GM12878 (cell line): ENCODE data around the gene NCS1. TPM values are rescaled to one million over a fixed set of nuclear protein-coding genes. Genes with fewer than 3 reads are reported as not detected.

Source experiments
- ATAC-seq: fragments of 200-7000 bp; cut with Tn5 transposase; 3 replicates; pipeline ENCODE4 v1.9.1; 2020; ENCODE audit warnings: mild to moderate bottlenecking, moderate library complexity
- BruUV-seq: library from RNA; stranded (reverse); fragments of 400-500 nt; replicated peaks from 2 replicates; lab custom pipeline; 2021; lab: Mats Ljungman, UMichigan
- CTCF ChIA-PET: fragments of 300-600 bp; sonication (Branson Sonifier 250); formaldehyde crosslinking; extraction: SDS; loops from one replicate; lab custom pipeline; 2021; ENCODE audit warnings: inconsistent platforms; lab: Yijun Ruan, JAX
- POLR2A ChIA-PET: fragments of 350-600 bp; formaldehyde crosslinking; extraction: SDS; loops from one replicate; lab custom pipeline; 2021; ENCODE audit warnings: inconsistent platforms; lab: Charles Lee
- RAD21 ChIA-PET: fragments of 300-600 bp; sonication (Branson Sonifier 250); formaldehyde crosslinking; loops from one replicate; lab custom pipeline; 2023; ENCODE audit warnings: antibody characterized with exemption; ENCODE audit not compliant: unreplicated experiment; lab: Charles Lee
- SMC1A ChIA-PET: fragments of 300-600 bp; sonication (Branson Sonifier 250); formaldehyde crosslinking; loops from one replicate; lab custom pipeline; 2023; ENCODE audit not compliant: unreplicated experiment, uncharacterized antibody; lab: Charles Lee
- DNase-seq: peaks from one replicate; pipeline ENCODE4 v3.0.0-alpha.2; 2011; ENCODE audit warnings: low read depth, low spot score
- FAIRE-seq: peaks from 3 replicates; lab custom pipeline; 2011; peaks lifted over from hg19 to GRCh38; lab: Jason Lieb, UNC
- H2AFZ ChIP-seq: 2 replicates; pipeline ENCODE4 v1.6.0; 2011; ENCODE audit warnings: low read depth, low read length, control low read depth; ENCODE audit not compliant: control insufficient read depth
- H3K27ac ChIP-seq: 2 replicates; pipeline ENCODE4 v1.5.1; 2011; ENCODE audit warnings: control low read depth; ENCODE audit not compliant: control insufficient read depth, insufficient read depth
- H3K27me3 ChIP-seq, 2 experiments: replicated peaks in 1 of 2; 2 replicates each; pipeline versions ENCODE4 v1.6.0 to v1.6.1; 2011; ENCODE audit warnings: low read length in 1 of 2; ENCODE audit not compliant: control insufficient read depth in 2 of 2, insufficient read depth in 2 of 2
- H3K36me3 ChIP-seq, 2 experiments: 2 replicates each; pipeline ENCODE4 v1.5.1; 2011; ENCODE audit warnings: low read length in 1 of 2; ENCODE audit not compliant: control insufficient read depth in 2 of 2, insufficient read depth in 2 of 2
- H3K4me1 ChIP-seq: 2 replicates; pipeline ENCODE4 v1.6.1; 2011; ENCODE audit warnings: mild to moderate bottlenecking, low read length, moderate library complexity, mixed read lengths; ENCODE audit not compliant: control insufficient read depth, insufficient read depth
- H3K4me2 ChIP-seq: 2 replicates; pipeline ENCODE4 v1.6.0; 2011; ENCODE audit warnings: control low read depth; ENCODE audit not compliant: control insufficient read depth, insufficient read depth
- H3K4me3 ChIP-seq: fragments of 200-600 bp; sonication (generic); 2 replicates; pipeline ENCODE4 v1.5.1; 2016
- H3K79me2 ChIP-seq: 2 replicates; pipeline ENCODE4 v1.6.0; 2011; ENCODE audit warnings: low read length; ENCODE audit not compliant: control insufficient read depth, insufficient read depth
- H3K9ac ChIP-seq: 2 replicates; pipeline ENCODE4 v1.8.0; 2011; ENCODE audit warnings: low read length, control low read depth, mixed read lengths; ENCODE audit not compliant: control insufficient read depth, insufficient read depth
- H3K9me3 ChIP-seq: replicated peaks from 3 replicates; pipeline ENCODE4 v1.5.1; 2011; ENCODE audit warnings: mild to moderate bottlenecking, low read length; ENCODE audit not compliant: control insufficient read depth, insufficient read depth
- H4K20me1 ChIP-seq: 2 replicates; pipeline ENCODE4 v1.6.0; 2011; ENCODE audit not compliant: control insufficient read depth, insufficient read depth
- CBX5 ChIP-seq: sonication (generic); IDR thresholded peaks from 2 replicates; pipeline ENCODE4 v1.6.1; 2016; ENCODE audit warnings: low read depth, moderate library complexity, mild to moderate bottlenecking, inconsistent platforms
- CHD1 ChIP-seq: IDR thresholded peaks from 2 replicates; pipeline ENCODE4 v1.6.1; 2012; ENCODE audit warnings: low read depth, low read length, improper control_type of control experiment
- EED ChIP-seq: sonication (generic); IDR thresholded peaks from 2 replicates; pipeline ENCODE4 v1.6.1; 2016; ENCODE audit warnings: antibody characterized with exemption, low read depth
- EGR1 ChIP-seq, 2 experiments: IDR thresholded peaks; 1 replicate in 1 of 2; 2 replicates in 1 of 2; pipeline ENCODE4 v1.6.1; 2011 to 2012; ENCODE audit warnings: low read depth in 2 of 2, low read length in 2 of 2, borderline replicate concordance in 1 of 2, mild to moderate bottlenecking in 1 of 2, moderate library complexity in 1 of 2
- ETV6 ChIP-seq, 2 experiments: fragments of 450-650 bp in 1 of 2; IDR thresholded peaks in 1 of 2; conservative IDR thresholded peaks in 1 of 2; 2 replicates each; pipeline ENCODE4 v1.6.1; 2014; ENCODE audit warnings: antibody characterized with exemption in 1 of 2, borderline replicate concordance in 1 of 2, low read depth in 1 of 2, mild to moderate bottlenecking in 1 of 2, moderate library complexity in 1 of 2
- FOXK2 ChIP-seq: fragments of 450-650 bp; IDR thresholded peaks from 2 replicates; pipeline ENCODE4 v1.6.1; 2017; ENCODE audit warnings: mild to moderate bottlenecking, moderate library complexity
- GATAD2B ChIP-seq: fragments of 450-650 bp; conservative IDR thresholded peaks from 2 replicates; pipeline ENCODE4 v1.6.1; 2017; ENCODE audit warnings: low read depth, mild to moderate bottlenecking, moderate library complexity
- KLF5 ChIP-seq: fragments of 450-650 bp; IDR thresholded peaks from 2 replicates; pipeline ENCODE4 v1.6.1; 2014; ENCODE audit warnings: mild to moderate bottlenecking; ENCODE audit not compliant: partially characterized antibody
- MXI1 ChIP-seq: fragments of 150-350 bp; IDR thresholded peaks from 2 replicates; pipeline ENCODE4 v1.6.1; 2011; ENCODE audit warnings: low read depth, mild to moderate bottlenecking, inconsistent platforms, low read length, improper control_type of control experiment
- POLR2AphosphoS5 ChIP-seq: IDR thresholded peaks from 2 replicates; pipeline ENCODE4 v1.6.1; 2011; ENCODE audit warnings: mild to moderate bottlenecking, low read length, inconsistent platforms
- RB1 ChIP-seq: fragments of 450-650 bp; formaldehyde crosslinking; IDR thresholded peaks from 2 replicates; pipeline ENCODE4 v1.6.1; 2017; ENCODE audit warnings: mild to moderate bottlenecking, borderline replicate concordance
- RELA ChIP-seq: fragments of 450-650 bp; IDR thresholded peaks from 2 replicates; pipeline ENCODE4 v1.8.0; 2014; ENCODE audit warnings: borderline replicate concordance; ENCODE audit not compliant: partially characterized antibody
- TCF3 ChIP-seq: IDR thresholded peaks from 2 replicates; pipeline ENCODE4 v1.6.1; 2012; ENCODE audit warnings: low read depth, mild to moderate bottlenecking, low read length, borderline replicate concordance; ENCODE audit not compliant: insufficient read depth
- TCF7 ChIP-seq: IDR thresholded peaks from 2 replicates; pipeline ENCODE4 v1.6.1; 2014; ENCODE audit warnings: antibody characterized with exemption, borderline replicate concordance
- ZNF592 ChIP-seq: fragments of 450-650 bp; IDR thresholded peaks from 2 replicates; pipeline ENCODE4 v1.6.1; 2017; ENCODE audit warnings: mild to moderate bottlenecking, moderate library complexity
- WGBS: methylation state at CpG from one replicate; pipeline ENCODE4 v1.1.6; 2016; ENCODE audit warnings: low lambda C conversion rate; ENCODE audit not compliant: insufficient replicate concordance, insufficient coverage; ENCODE audit errors: missing lambda C conversion rate; 5-methylcytosine and 5-hydroxymethylcytosine counted together
- in situ Hi-C: fragments of 300-500 bp; cut with MboI; formaldehyde crosslinking; loops from 9 replicates; pipeline ENCODE4 v1.14.3; 2018; ENCODE audit warnings: mixed read lengths
- intact Hi-C: fragments of 100-400 bp; cut with micrococcal nuclease; formaldehyde crosslinking; loops from one replicate; pipeline ENCODE4 v1.14.2; 2022; ENCODE audit not compliant: unreplicated experiment
- polyA plus RNA-seq, 11 experiments: library from polyadenylated mRNA; depleted of rRNA in 4 of 11; unstranded in 6 of 11; stranded (reverse) in 5 of 11; fragments of >200 nt; fragmentation: Nextera tagmentation in 4 of 11; fragmentation: Illumina TruSeq in 1 of 11; extraction: Ambion mirVana in 4 of 11; extraction: Trizol in 1 of 11; gene quantifications; 1 replicate in 1 of 11; 2 replicates in 10 of 11; pipeline versions ENCODE4 v1.2.1 to v1.2.3, GENCODE V29; 2011 to 2016; ENCODE audit warnings: inconsistent platforms in 2 of 11, missing spikeins in 2 of 11, low read depth in 1 of 11
- total RNA-seq, 4 experiments: library from RNA; depleted of rRNA in 3 of 4; stranded (reverse); fragments of >200 nt in 3 of 4; fragmentation: Illumina TruSeq in 1 of 4; extraction: Trizol in 1 of 4; gene quantifications; 2 replicates each; pipeline versions ENCODE4 v1.2.1 to v1.2.3, GENCODE V29; 2013 to 2021

Gene NCS1
- total and polyA plus RNA-seq, 10 of the 15 experiments (the other 5 are each of a cell fraction or from before 2014, with no cell fraction given), result 0.04 to 0.22 (median 0.06) TPM; not detected in 4

GRCh38 chr9:130195638-130196037 is 23.4 kb downstream of the NCS1 start:
- ChIA-PET SMC1A (no interaction called here), RAD21 (no interaction called here), POLR2A (interaction anchor here (0.6 kb wide), 1 partner anchor 1077 kb away, joined by 4 read pairs; no protein-coding TSS in a partner anchor), CTCF (no interaction called here)
- Histone ChIP-seq H3K4me3 (no peak overlapping the region), H3K4me2 (no peak overlapping the region), H3K36me3 (no peaks in the 10 kb centered on the region), H3K27me3 (no peaks in the 10 kb centered on the region; a peak in 1 of 4 replicates), H3K9ac (no peak overlapping the region), H3K27ac (no peak overlapping the region), H3K79me2 (no peaks in the 10 kb centered on the region), H2AFZ (no peak overlapping the region), H4K20me1 (no peaks in the 10 kb centered on the region), H3K4me1 (no peaks in the 10 kb centered on the region), H3K9me3 (no peaks in the 10 kb centered on the region)
- intact Hi-C loops (no loop called here), in situ Hi-C loops (no loop called here)
- FAIRE-seq (no peak), DNase-seq (no peak), ATAC-seq (no peak)
- BruUV-seq, result no TSS peak
- 45% methylated on average over 15 of the region's 15 CpGs for WGBS
- no peak for TF ChIP-seq FOXK2
- TF ChIP-seq ZNF592, result no peak
- TF ChIP-seq RELA, result no peak
- no peak for TF ChIP-seq TCF3
- TF ChIP-seq KLF5, result no peak
- no peak for TF ChIP-seq CHD1
- TF ChIP-seq CBX5, result no peak
- TF ChIP-seq GATAD2B, result no peak
- no peak for TF ChIP-seq TCF7
- TF ChIP-seq MXI1, result no peak
- no peak for TF ChIP-seq EGR1 (IDR thresholded peaks at IDR 0.05; ENCODE audit: borderline replicate concordance in 1 of 2, low read depth in 2 of 2, low read length in 2 of 2)
- TF ChIP-seq EED, result no peak
- TF ChIP-seq ETV6 (conservative IDR thresholded peaks at IDR 0.05 in 1 of 2, IDR thresholded peaks at IDR 0.05 in 1 of 2; ENCODE audit: borderline replicate concordance in 1 of 2, low read depth in 1 of 2), result no peak
- no peak for TF ChIP-seq POLR2AphosphoS5
- TF ChIP-seq RB1, result no peak
